Transverse colon (tissue), 4 donors: ENCODE measurements around the gene PTGER4. TPM values are rescaled to one million over a fixed set of nuclear protein-coding genes. Genes with fewer than 3 reads are reported as not detected.
"Not testable (repeated sequence)": the region's sequence is repeated elsewhere in the genome, so short reads cannot be mapped to it uniquely, and the experiment has no call there.

Source experiments
- DNase-seq: peaks from one replicate; pipeline ENCODE4 v3.0.0-alpha.2; 2019
- H3K27ac ChIP-seq, 4 donors: fragments of 200-600 bp; sonication (generic); 2 replicates each; pipeline ENCODE4 v1.5.1; 2016 to 2018; ENCODE audit warnings: inconsistent platforms in 4 of 4
- H3K27me3 ChIP-seq: fragments of 200-600 bp; sonication (generic); 2 replicates; pipeline ENCODE4 v1.5.1; 2017; ENCODE audit warnings: inconsistent platforms
- H3K36me3 ChIP-seq, 4 donors: fragments of 200-600 bp; sonication (generic); 2 replicates each; pipeline ENCODE4 v1.5.1; 2017 to 2019; ENCODE audit warnings: inconsistent platforms in 4 of 4
- H3K4me1 ChIP-seq, 4 donors: fragments of 200-600 bp; sonication (generic); 2 replicates each; pipeline ENCODE4 v1.5.1; 2017 to 2020; ENCODE audit warnings: inconsistent platforms in 4 of 4
- H3K4me3 ChIP-seq, 4 donors: fragments of 200-600 bp; sonication (generic); 1 replicate in 1 of 4; 2 replicates in 3 of 4; pipeline versions ENCODE4 v1.5.1 to v1.6.1; 2017 to 2019; ENCODE audit warnings: inconsistent platforms in 4 of 4
- H3K9me3 ChIP-seq, 2 donors: fragments of 200-600 bp; sonication (generic); 2 replicates each; pipeline ENCODE4 v1.5.1; 2017 to 2019; ENCODE audit warnings: inconsistent platforms in 2 of 2
- CTCF ChIP-seq, 5 experiments: fragments of 200-600 bp in 3 of 5; fragments of 450-650 bp in 2 of 5; sonication (generic) in 3 of 5; IDR thresholded peaks; 1 replicate in 2 of 5; 2 replicates in 3 of 5; pipeline ENCODE4 v1.5.1; 2016 to 2017; ENCODE audit warnings: antibody characterized with exemption in 5 of 5, inconsistent platforms in 3 of 5, mild to moderate bottlenecking in 2 of 5, moderate library complexity in 1 of 5
- EP300 ChIP-seq: sonication (generic); formaldehyde crosslinking; IDR thresholded peaks from one replicate; pipeline ENCODE4 v1.6.1; 2017; ENCODE audit warnings: antibody characterized with exemption, low read depth
- POLR2A ChIP-seq: fragments of 450-650 bp; IDR thresholded peaks from one replicate; pipeline ENCODE4 v1.6.1; 2016; ENCODE audit warnings: antibody characterized with exemption, mild to moderate bottlenecking, moderate library complexity
- POLR2AphosphoS5 ChIP-seq, 3 donors: sonication (generic); formaldehyde crosslinking; IDR thresholded peaks; one replicate each; pipeline ENCODE4 v1.6.1; 2016; ENCODE audit warnings: antibody characterized with exemption in 3 of 3
- WGBS, 2 donors: methylation state at CpG; one replicate each; pipeline ENCODE4 v1.1.5; 2018; ENCODE audit warnings: low coverage in 1 of 2; 5-methylcytosine and 5-hydroxymethylcytosine counted together
- in situ Hi-C, 4 donors: fragments of 200-750 bp; cut with MboI; loops; one replicate each; pipeline versions ENCODE4 v1.15.0 to v1.15.1; 2017; ENCODE audit warnings: low sequenced_read_pairs in 3 of 4, low pct_ligation_motif_present in 1 of 4, low pct_unique_long_range_greater_than_20kb in 1 of 4
- intact Hi-C: fragments of 100-400 bp; cut with DNase I; formaldehyde crosslinking; loops from one replicate; pipeline ENCODE4 v1.15.1; 2023; ENCODE audit warnings: low total_unique reads
- total RNA-seq, 4 donors: library from RNA; depleted of rRNA; stranded (reverse); fragments of >200 nt; gene quantifications; one replicate each; pipeline ENCODE4 v1.1.0, GENCODE V29; 2016

PTGER4 gene
- total RNA-seq, 4 donors from 2014 or later: 39.6 to 127 (median 105) TPM

GRCh38 chr5:40700116-40700782 lies 20.5 kb downstream of the PTGER4 start:
- no peak for TF ChIP-seq POLR2A
- TF ChIP-seq POLR2AphosphoS5 (IDR thresholded peaks at IDR 0.05): no peak
- no peak for TF ChIP-seq CTCF (IDR thresholded peaks at IDR 0.05)
- TF ChIP-seq EP300: no peak
- no peaks in the 10 kb centered on the region for H3K27me3 ChIP-seq
- DNase-seq: no peak
- in situ Hi-C loops (no loop called here), intact Hi-C loops (no loop called here)
- H3K9me3 ChIP-seq: peaks cover 16 to 19% of the 10 kb centered on the region in 2 donors
- no peak overlapping the region for H3K4me3 ChIP-seq
- 97 to 100% methylated on average over 1 to 4 of the region's 5 CpGs for WGBS, 2 donors
- peaks cover 0 to 9% (median 0%) of the 10 kb centered on the region in 4 donors for H3K36me3 ChIP-seq
- peak overlapping the region in 2 of 4 donors; percentile 7 to 19 for H3K27ac ChIP-seq
- peaks cover 0 to 9% (median 3%) of the 10 kb centered on the region in 4 donors for H3K4me1 ChIP-seq

- in situ Hi-C loops, DNase-seq, H3K27me3 ChIP-seq, H3K4me1 ChIP-seq, H3K27ac ChIP-seq, H3K4me3 ChIP-seq, intact Hi-C loops: not testable (repeated sequence)
- Histone ChIP-seq H3K36me3 (peaks cover 0 to 14% (median 0%) of the 10 kb centered on the region in 4 donors), H3K9me3 (peaks cover 19% of the 10 kb centered on the region in 2 donors)
Measured at GRCh38 chr5:40702027-40702426, 22.3 kb downstream of the PTGER4 start.

- intact Hi-C loops, in situ Hi-C loops: not testable (repeated sequence)
- WGBS, 2 donors: 79 to 92% methylated on average over 1 of the region's 1 CpG
Measured at GRCh38 chr5:40705484-40705883, 25.8 kb downstream of the PTGER4 start.

GRCh38 chr5:40710575-40710974 lies 30.9 kb downstream of the PTGER4 start:
- intact Hi-C loops, H3K27ac ChIP-seq, H3K27me3 ChIP-seq, H3K4me3 ChIP-seq, H3K4me1 ChIP-seq, in situ Hi-C loops, DNase-seq, H3K9me3 ChIP-seq: not testable (repeated sequence)
- peaks cover 0 to 12% (median 5%) of the 10 kb centered on the region in 4 donors for H3K36me3 ChIP-seq

More at GRCh38 chr5:40705484-40705883, 25.8 kb downstream of the PTGER4 start:
- H3K27me3 ChIP-seq, H3K4me1 ChIP-seq, H3K4me3 ChIP-seq, H3K27ac ChIP-seq, DNase-seq: not testable (repeated sequence)
- H3K36me3 ChIP-seq: peaks cover 0 to 16% (median under 1%) of the 10 kb centered on the region in 4 donors
- peaks cover 19% of the 10 kb centered on the region in 2 donors for H3K9me3 ChIP-seq

- TF ChIP-seq POLR2A (no peak), CTCF (IDR thresholded peaks at IDR 0.05) (no peak), POLR2AphosphoS5 (IDR thresholded peaks at IDR 0.05) (no peak), EP300 (no peak)
- in situ Hi-C loops: no loop called here
- DNase-seq: no peak
- peaks cover 0 to 9% of the 10 kb centered on the region in 2 donors for H3K9me3 ChIP-seq
- intact Hi-C loops: no loop called here
- H3K36me3 ChIP-seq: peaks cover 0 to 11% (median 5%) of the 10 kb centered on the region in 4 donors
- no peak overlapping the region for H3K27ac ChIP-seq
- H3K4me1 ChIP-seq: peaks cover 0 to 25% (median 0%) of the 10 kb centered on the region in 4 donors
- H3K27me3 ChIP-seq: no peaks in the 10 kb centered on the region
- no peak overlapping the region for H3K4me3 ChIP-seq
Measured at GRCh38 chr5:40714001-40714400, 34.3 kb downstream of the PTGER4 start.

GRCh38 chr5:40716000-40716399 lies 36.3 kb downstream of the PTGER4 start:
- intact Hi-C loops (no loop called here), in situ Hi-C loops (no loop called here)
- DNase-seq: no peak
- peaks cover 0 to 4% of the 10 kb centered on the region in 2 donors for H3K9me3 ChIP-seq
- H3K36me3 ChIP-seq: peaks cover 0 to 10% (median 1%) of the 10 kb centered on the region in 4 donors
- no peak overlapping the region for H3K4me3 ChIP-seq
- peaks cover 0 to 39% (median 4%) of the 10 kb centered on the region in 4 donors for H3K4me1 ChIP-seq
- WGBS, 2 donors: 0 to 13% methylated on average over 1 to 2 of the region's 2 CpGs
- H3K27ac ChIP-seq: no peak overlapping the region
- TF ChIP-seq EP300: no peak
- peak in 1 of 5 experiments; percentile 18 for TF ChIP-seq CTCF (IDR thresholded peaks at IDR 0.05)
- no peaks in the 10 kb centered on the region for H3K27me3 ChIP-seq
